Stimulated activated CD8-positive, alpha-beta memory T cell treated with anti-CD3 and anti-CD28 coated beads, Interleukin-15, amount 100 ng/mL, for 48 hours (primary cell): ENCODE measurements around the gene ABLIM2.

Experiments
- DNase-seq, 2 donors: peaks; one replicate each; pipeline ENCODE4 v3.0.0-alpha.2; 2020; ENCODE audit warnings: low read depth in 2 of 2

The ABLIM2 gene

GRCh38 chr4:8192748-8193738 lies 34.4 kb upstream of the ABLIM2 start:
- DNase-seq: no peak

GRCh38 chr4:8191136-8191747 lies 32.6 kb upstream of the ABLIM2 start:
- DNase-seq: no peak

- no peak for DNase-seq
Observed at GRCh38 chr4:8189551-8190466, 31.2 kb upstream of the ABLIM2 start.

DNA sequence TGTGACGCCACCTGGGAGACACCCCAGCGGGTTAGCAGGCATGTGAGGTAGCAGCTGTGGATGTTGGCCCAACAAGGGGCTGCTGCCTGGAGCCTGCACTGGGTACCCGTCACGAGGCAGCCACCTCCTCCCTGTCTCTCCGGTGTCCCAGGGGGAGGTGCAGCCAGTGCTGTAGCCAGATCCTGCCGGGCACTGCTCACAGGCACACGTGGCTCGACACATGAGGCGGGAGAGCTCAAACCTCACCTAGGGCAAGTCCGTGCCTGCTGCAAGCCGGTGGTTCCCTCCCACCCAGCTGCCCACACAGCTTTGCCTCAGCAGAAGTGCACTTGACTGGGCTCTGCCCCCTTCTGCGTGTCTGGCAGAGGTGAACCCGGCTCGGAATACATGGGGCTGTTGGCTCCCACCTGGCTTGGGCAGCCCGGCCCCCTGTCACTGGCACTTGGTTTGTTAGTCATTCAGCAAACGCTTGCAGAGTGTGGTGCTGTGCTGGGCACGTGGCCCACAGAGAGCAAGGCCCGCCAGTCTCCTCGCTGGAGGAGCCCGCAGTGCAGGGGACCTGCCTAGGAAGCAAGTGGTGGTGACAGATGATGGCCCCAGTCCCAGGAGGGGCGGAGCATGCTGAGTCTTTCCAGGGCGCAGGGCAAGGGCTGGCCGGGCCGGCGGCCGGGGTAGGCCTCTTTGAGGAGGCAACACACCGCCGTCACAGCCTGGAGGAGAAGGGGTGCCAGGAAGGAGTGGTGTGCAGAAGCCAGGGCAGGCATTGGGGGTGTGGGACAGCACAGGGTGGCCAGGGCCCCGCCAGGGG lies 30.3 kb upstream of the ABLIM2 start:
- no peak for DNase-seq

DNA sequence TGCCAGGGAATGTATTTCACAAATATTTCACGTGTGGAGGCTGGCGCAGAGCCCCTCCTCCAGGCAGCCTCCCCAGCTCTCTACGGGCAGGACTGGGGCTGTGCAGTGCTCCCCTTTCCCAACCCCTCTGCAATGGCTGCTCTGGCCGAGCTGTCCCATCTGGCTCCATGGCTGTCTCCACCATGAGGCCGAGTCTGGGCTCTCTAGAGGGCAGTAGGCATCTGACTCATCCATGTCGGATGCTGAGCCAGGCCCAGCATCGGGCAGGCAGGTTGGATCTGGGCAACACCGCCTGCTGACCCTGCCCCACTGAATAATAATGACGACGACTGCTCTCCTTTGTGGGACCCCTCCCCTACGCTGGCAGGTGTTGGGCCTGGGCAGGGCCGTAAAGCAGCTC lies 29.5 kb upstream of the ABLIM2 start:
- no peak for DNase-seq

- no peak for DNase-seq
Observed at GRCh38 chr4:8185930-8186329, 27.3 kb upstream of the ABLIM2 start.

DNA sequence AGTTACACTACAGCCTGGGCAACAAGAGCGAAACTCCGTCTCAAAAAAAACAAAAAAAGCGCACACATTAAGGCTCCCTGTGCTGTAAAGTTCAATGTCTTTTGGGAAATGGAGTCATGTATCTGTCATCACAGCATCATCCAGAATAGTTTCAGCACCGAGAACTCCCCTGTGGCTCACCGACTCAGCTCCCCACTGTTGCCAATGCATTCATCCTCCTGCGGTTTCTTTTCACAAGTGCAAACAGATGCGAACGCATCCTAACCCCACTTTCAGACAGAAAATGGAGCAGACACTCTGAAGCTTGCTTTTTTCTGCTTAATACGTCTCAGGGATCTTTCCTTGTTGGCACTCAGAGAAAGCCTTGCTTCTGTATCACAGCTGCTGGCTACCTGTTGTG lies 26.7 kb upstream of the ABLIM2 start:
- DNase-seq: no peak

DNA sequence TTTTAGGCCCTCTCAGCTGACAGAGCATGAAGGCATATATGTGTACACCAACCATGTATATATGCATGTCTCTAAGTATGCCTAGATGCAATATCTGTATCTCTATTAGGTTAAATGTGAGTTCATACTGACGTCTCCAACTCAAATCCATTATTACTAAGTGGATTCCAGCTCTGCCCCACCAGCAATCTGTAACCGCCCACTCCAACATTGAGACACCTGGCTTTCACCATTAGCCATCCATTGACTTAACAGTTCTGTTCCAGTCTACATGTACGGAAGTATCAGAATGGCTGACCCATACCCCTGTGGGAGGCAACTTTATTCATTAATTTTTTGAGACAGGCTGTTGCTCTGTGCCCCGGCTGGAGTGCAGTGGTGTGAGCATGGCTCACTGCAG lies 25.4 kb upstream of the ABLIM2 start:
- no peak for DNase-seq

- no peak for DNase-seq
Observed at GRCh38 chr4:8182858-8183725, 24.5 kb upstream of the ABLIM2 start.

GRCh38 chr4:8182294-8182693 lies 23.7 kb upstream of the ABLIM2 start:
- DNase-seq: no peak

- no peak for DNase-seq
Observed at GRCh38 chr4:8181844-8182243, 23.2 kb upstream of the ABLIM2 start.

DNA sequence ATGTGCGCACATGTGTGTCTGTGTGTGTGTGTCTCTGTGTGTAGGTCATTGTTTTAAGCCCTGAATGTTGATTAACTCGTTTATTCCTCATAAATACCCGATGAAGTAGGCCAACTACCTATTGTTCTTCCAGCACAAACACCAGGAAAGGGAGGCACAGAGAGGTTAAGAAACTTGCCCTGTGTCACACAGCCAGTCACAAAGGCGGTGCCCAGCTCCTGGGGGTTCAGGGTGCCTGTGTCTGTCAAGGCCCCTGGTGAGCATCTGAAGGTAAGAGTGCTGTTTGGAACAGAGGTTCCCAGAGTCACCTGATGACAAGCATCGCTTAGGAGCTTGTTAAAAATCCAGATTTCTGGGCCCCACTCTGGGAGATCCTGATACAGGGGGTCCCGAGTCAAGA lies 22.5 kb upstream of the ABLIM2 start:
- no peak for DNase-seq

- no peak for DNase-seq
Observed at GRCh38 chr4:8180310-8181093, 21.9 kb upstream of the ABLIM2 start.

DNA sequence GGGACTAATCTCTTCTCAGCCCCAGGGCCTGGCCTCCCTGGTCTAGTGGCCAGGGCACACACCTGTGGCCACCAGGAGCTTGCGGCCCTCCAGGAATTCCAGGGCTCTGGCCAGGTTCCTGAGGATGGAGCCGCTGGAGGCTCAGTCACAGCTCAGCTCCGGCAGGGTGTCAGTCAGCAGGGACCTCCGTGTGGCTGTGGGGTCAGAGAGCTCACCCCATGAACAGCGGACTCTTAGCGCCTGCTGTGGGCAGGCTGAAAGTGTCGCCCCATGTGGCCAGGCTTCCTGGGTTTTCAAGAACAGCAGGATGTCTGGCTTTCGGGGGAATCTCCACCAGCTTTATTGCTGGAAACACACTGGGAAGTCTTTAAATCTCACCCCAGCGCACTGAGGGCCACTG lies 21.2 kb upstream of the ABLIM2 start:
- no peak for DNase-seq

DNA sequence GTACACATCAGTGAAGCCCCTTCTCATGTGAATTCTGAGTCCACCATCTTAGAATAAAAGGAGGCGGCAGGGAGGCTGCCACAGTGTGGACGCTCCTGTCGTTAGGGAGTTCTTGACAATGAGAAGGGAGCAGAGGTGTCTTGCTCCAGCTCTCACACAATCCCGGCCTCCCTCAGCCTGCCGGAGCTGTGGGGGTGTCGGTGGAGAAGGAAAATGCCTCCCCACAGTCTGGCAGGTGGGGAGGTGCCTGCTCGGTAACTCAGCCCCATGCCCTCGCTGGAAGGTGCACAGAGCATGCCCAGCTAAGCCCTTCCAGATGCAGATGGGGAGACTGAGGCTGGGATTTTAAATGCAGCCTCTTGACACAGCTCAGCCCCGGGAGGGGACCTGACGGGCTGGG lies 20.5 kb upstream of the ABLIM2 start:
- DNase-seq: no peak

GRCh38 chr4:8177956-8178355 lies 19.3 kb upstream of the ABLIM2 start:
- DNase-seq: no peak

DNA sequence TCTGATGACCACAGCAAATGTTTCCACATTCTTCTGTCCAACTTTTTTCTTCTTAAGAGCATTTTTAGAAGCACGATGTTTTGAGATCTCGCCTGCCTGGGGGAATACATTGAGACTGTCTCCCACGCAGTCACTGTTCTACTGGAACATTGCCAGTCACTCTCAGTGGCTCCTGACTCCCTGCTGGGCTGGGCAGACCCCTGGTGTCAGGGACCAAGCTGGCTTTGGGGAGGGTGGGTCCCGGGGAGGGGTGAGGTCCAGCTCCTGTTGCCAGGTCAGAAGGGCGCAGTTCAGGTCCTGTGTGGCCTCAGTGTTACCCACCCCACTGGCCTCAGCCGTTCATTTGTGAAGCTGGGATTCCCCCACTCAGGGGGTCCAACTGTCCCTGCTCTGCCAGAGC lies 18.9 kb upstream of the ABLIM2 start:
- DNase-seq: no peak

GRCh38 chr4:8176547-8177399 lies 18.2 kb upstream of the ABLIM2 start:
- DNase-seq: no peak

- DNase-seq: no peak
Observed at GRCh38 chr4:8175686-8176085, 17.1 kb upstream of the ABLIM2 start.
